ENCODE measurements around the gene PJVK.

DNA sequence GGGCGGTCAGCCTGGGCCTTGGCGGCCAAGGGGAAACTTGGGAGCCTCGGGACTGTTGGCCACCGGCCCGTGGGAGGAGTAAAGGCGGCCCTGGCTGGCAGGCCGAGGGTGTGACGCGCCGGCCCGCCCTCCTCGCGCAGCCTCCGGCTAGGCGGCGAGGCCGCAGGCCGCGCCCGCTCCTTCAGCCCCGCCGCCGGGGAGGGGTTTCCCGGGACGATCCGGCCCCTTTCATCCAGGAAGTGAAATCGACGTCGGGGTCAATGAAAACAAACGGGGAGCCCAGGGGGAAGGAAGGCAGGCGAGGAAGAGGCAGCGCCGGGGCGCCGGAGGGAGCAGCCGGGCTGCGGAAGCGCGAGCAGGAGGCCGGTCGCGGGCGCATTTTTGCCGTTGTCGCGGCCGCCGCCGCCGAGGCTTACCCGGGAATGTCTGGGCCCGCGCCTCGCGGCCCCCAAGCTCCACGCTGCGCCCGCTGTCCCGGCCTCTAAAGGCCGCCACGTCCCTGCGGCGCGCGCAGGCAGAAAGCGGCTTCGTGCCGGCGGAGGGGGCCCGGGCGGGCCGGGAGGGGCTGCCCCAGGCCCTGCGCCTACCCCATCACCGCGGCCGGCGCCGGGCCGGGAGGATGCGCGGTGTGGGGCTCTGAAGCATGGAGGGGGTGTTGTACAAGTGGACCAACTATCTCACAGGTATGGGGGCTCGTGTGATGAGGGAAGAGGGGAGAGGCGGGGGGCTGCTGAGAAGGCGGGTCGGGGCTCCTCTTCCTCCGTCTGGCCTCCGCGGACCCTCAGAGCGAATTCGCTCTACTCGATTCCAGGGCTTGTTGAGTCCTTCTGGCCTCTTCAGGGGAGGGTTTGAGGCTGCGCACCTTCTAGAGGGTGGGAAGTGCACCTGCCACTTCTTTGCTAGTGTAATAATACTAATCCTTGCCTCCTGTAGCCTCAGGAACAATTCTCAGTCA is 29.3 kb downstream of the PJVK start, which contains the start of gene PLEKHA3:
- TF ChIP-seq, protein P1, sequence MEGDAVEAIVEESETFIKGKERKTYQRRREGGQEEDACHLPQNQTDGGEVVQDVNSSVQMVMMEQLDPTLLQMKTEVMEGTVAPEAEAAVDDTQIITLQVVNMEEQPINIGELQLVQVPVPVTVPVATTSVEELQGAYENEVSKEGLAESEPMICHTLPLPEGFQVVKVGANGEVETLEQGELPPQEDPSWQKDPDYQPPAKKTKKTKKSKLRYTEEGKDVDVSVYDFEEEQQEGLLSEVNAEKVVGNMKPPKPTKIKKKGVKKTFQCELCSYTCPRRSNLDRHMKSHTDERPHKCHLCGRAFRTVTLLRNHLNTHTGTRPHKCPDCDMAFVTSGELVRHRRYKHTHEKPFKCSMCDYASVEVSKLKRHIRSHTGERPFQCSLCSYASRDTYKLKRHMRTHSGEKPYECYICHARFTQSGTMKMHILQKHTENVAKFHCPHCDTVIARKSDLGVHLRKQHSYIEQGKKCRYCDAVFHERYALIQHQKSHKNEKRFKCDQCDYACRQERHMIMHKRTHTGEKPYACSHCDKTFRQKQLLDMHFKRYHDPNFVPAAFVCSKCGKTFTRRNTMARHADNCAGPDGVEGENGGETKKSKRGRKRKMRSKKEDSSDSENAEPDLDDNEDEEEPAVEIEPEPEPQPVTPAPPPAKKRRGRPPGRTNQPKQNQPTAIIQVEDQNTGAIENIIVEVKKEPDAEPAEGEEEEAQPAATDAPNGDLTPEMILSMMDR (IDR thresholded peaks at IDR 0.05): peak in 1 of 6 experiments; percentile 38
- TF ChIP-seq POLR2A (IDR thresholded peaks at IDR 0.05) (peak in 3 of 4 donors; percentile 87 to 93 (median 88)), EP300 (IDR thresholded peaks at IDR 0.05) (peak in 1 of 4 donors; percentile 16)
